GM12801 (cell line): ENCODE data around the gene ACVR1.

Experiments
- TF ChIP-seq, protein P1 (sequence below): IDR thresholded peaks from one replicate; pipeline ENCODE4 v1.5.1; 2011; ENCODE audit warnings: control low read depth; ENCODE audit not compliant: insufficient read length; ENCODE audit errors: extremely low read depth

Gene ACVR1

GRCh38 chr2:157769856-157770255, 106.3 kb downstream of the ACVR1 start:
- TF ChIP-seq, protein P1, sequence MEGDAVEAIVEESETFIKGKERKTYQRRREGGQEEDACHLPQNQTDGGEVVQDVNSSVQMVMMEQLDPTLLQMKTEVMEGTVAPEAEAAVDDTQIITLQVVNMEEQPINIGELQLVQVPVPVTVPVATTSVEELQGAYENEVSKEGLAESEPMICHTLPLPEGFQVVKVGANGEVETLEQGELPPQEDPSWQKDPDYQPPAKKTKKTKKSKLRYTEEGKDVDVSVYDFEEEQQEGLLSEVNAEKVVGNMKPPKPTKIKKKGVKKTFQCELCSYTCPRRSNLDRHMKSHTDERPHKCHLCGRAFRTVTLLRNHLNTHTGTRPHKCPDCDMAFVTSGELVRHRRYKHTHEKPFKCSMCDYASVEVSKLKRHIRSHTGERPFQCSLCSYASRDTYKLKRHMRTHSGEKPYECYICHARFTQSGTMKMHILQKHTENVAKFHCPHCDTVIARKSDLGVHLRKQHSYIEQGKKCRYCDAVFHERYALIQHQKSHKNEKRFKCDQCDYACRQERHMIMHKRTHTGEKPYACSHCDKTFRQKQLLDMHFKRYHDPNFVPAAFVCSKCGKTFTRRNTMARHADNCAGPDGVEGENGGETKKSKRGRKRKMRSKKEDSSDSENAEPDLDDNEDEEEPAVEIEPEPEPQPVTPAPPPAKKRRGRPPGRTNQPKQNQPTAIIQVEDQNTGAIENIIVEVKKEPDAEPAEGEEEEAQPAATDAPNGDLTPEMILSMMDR, result no peak

- TF ChIP-seq, protein P1, result no peak
Observed at GRCh38 chr2:157764386-157764785, 111.7 kb downstream of the ACVR1 start.

- TF ChIP-seq, protein P1, result no peak
Observed at GRCh38 chr2:157761520-157761919, 114.6 kb downstream of the ACVR1 start.

DNA sequence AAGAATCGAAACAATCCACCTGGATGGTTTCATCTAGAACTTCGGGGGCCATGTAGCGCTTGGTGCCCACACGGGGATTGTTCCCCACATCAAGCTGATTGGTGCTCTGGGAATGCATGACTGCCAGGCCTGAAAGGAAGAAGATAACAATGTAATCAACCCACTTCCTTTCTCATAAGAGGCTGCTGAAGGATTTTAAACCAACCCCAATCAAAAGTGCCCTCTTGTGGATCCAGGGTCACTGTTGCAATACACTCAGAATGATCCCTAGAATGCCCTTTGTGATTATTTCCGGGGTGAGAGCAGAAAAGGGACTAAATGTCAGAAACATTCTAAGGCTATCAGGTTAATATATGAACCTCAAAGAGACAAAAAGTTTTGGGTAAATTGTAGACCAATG, 115.2 kb downstream of the ACVR1 start:
- TF ChIP-seq, protein P1, result no peak

- TF ChIP-seq, protein P1, result no peak
Observed at GRCh38 chr2:157759855-157760254, 116.3 kb downstream of the ACVR1 start.

- TF ChIP-seq, protein P1, result no peak
Observed at GRCh38 chr2:157758586-157758985, 117.5 kb downstream of the ACVR1 start.

DNA sequence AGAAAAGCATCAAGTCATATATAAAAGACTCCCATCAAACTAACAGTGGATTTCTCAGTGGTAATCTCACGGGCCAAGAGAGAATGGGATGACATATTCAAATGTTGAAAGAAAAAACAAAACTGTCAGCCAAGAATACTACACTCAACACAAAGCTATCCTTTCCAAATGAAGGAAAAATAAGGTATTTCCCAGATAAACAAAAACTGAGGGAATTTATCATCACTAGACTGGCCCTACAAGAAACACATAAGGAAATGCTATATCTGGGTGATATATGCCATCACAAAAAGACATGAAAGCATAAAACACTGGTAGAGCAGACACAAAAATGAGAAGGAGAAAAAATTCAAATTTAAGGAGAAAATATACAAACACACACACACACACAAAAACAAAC, 118.6 kb downstream of the ACVR1 start:
- TF ChIP-seq, protein P1, result no peak
